ENCODE results near the gene OR8H3.
"Not testable (repeated sequence)": the region's sequence is repeated elsewhere in the genome, so short reads cannot be mapped to it uniquely, and the experiment has no call there.

DNA sequence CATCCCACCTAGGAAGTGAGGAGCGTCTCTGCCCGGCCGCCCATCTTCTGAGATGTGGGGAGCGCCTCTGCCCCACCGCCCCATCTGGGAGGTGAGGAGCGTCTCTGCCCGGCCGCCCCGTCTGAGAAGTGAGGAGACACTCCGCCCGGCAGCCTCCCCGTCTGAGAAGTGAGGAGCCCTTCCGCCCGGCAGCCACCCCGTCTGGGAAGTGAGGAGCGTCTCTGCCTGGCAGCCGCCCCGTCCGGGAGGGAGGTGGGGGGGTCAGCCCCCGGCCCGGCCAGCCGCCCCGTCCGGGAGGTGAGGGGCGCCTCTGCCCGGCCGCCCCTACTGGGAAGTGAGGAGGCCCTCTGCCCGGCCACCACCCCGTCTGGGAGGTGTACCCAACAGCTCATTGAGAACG is 21.5 kb downstream of the OR8H3 start:
- TF ChIP-seq, protein P1, sequence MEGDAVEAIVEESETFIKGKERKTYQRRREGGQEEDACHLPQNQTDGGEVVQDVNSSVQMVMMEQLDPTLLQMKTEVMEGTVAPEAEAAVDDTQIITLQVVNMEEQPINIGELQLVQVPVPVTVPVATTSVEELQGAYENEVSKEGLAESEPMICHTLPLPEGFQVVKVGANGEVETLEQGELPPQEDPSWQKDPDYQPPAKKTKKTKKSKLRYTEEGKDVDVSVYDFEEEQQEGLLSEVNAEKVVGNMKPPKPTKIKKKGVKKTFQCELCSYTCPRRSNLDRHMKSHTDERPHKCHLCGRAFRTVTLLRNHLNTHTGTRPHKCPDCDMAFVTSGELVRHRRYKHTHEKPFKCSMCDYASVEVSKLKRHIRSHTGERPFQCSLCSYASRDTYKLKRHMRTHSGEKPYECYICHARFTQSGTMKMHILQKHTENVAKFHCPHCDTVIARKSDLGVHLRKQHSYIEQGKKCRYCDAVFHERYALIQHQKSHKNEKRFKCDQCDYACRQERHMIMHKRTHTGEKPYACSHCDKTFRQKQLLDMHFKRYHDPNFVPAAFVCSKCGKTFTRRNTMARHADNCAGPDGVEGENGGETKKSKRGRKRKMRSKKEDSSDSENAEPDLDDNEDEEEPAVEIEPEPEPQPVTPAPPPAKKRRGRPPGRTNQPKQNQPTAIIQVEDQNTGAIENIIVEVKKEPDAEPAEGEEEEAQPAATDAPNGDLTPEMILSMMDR (conservative IDR thresholded peaks at IDR 0.05) = not testable (repeated sequence)
- not testable (repeated sequence) for TF ChIP-seq ZFX (IDR thresholded peaks at IDR 0.05)
